SK-N-MC (cell line): ENCODE measurements around the gene TNRC6A.

ENCODE experiments used
- EZH2 ChIP-seq: fragments of 200-600 bp; sonication (generic); IDR thresholded peaks from one replicate; pipeline ENCODE4 v1.6.1; 2017; ENCODE audit warnings: antibody characterized with exemption
- POLR2AphosphoS5 ChIP-seq: IDR thresholded peaks from 2 replicates; pipeline ENCODE4 v1.6.1; 2012; ENCODE audit warnings: mild to moderate bottlenecking, low read depth, low read length, borderline replicate concordance

- no peak for TF ChIP-seq POLR2AphosphoS5
- TF ChIP-seq EZH2 = no peak
Measured at GRCh38 chr16:24845726-24846547, 116.5 kb downstream of the TNRC6A start, which contains the start of gene SLC5A11.
